GM18870 (cell line): Measurements from ENCODE around the gene ITPRIP.

ENCODE experiments used
- ATAC-seq: cut with Tn5 transposase; IDR thresholded peaks from one replicate; pipeline ENCODE4 v1.9.1; 2021; ENCODE audit warnings: moderate library complexity; ENCODE audit not compliant: unreplicated experiment

Gene ITPRIP

GRCh38 chr10:104309980-104310978, 28.0 kb downstream of the ITPRIP start:
- no peak for ATAC-seq

GRCh38 chr10:104308439-104308903, 29.8 kb downstream of the ITPRIP start:
- ATAC-seq: peak; percentile 91

GRCh38 chr10:104307576-104308438, 30.5 kb downstream of the ITPRIP start:
- ATAC-seq: no peak

GRCh38 chr10:104306897-104307296, 31.4 kb downstream of the ITPRIP start:
- ATAC-seq: no peak

GRCh38 chr10:104304927-104305326, 33.3 kb downstream of the ITPRIP start:
- no peak for ATAC-seq

- ATAC-seq: no peak
Measured at GRCh38 chr10:104304356-104304745, 33.9 kb downstream of the ITPRIP start.

- ATAC-seq: no peak
Measured at GRCh38 chr10:104303594-104304355, 34.5 kb downstream of the ITPRIP start.

GRCh38 chr10:104301907-104302690, 36.2 kb downstream of the ITPRIP start:
- ATAC-seq: no peak

GRCh38 chr10:104300736-104301292, 37.5 kb downstream of the ITPRIP start:
- no peak for ATAC-seq

- ATAC-seq: no peak
Measured at GRCh38 chr10:104300002-104300735, 38.1 kb downstream of the ITPRIP start.

GRCh38 chr10:104299031-104299904, 39.0 kb downstream of the ITPRIP start:
- no peak for ATAC-seq

GRCh38 chr10:104297697-104298660, 40.3 kb downstream of the ITPRIP start:
- no peak for ATAC-seq

GRCh38 chr10:104296687-104297436, 41.4 kb downstream of the ITPRIP start:
- no peak for ATAC-seq

GRCh38 chr10:104293781-104294321, 44.4 kb downstream of the ITPRIP start:
- no peak for ATAC-seq

- ATAC-seq: no peak
Measured at GRCh38 chr10:104293011-104293410, 45.3 kb downstream of the ITPRIP start.

- peak; percentile 93 for ATAC-seq
Measured at GRCh38 chr10:104291439-104291951, 46.8 kb downstream of the ITPRIP start.
